IPS DF 4.7 (cell line): ENCODE results near the gene PGM2L1.

Experiments used
- DNase-seq: peaks from one replicate; pipeline ENCODE4 v3.0.0-alpha.2; 2013; ENCODE audit warnings: low spot score; ENCODE audit errors: extremely low read depth

PGM2L1 gene

DNA sequence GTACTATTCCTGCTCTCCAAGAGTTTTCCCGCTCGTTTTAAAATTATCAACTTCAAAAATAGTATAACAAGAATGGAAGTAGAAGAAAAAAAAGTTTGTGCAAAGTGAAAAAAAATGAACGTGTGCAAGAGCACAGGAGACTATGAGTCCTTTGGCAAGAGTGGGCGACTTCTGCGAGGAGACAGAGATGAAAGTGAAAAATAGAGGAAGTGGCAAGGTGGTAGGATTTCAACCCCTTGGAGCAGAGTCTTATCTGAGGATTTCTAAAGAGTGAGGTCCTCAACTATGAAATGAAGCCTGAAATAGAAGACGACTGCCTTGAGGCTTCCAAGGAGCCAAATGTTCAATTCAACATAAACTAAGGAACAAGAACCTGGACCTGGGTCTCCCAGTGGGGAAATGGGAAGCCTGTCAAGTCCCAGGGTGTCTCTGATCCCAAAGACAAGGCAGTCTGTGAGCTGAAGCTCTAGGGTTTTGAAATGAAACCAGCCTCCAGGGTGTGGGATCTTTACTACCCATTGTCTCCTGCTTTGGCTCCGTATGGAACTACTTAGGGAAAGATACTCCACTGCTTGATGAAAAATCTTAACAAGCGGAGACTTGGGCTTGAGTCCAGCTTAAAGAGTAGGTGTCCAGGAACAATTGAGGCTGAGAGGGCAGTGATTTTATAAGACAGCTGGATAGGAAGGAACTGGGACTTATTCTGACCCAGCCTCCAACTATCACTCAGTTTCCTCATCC lies 91.6 kb downstream of the PGM2L1 start:
- DNase-seq = no peak

DNA sequence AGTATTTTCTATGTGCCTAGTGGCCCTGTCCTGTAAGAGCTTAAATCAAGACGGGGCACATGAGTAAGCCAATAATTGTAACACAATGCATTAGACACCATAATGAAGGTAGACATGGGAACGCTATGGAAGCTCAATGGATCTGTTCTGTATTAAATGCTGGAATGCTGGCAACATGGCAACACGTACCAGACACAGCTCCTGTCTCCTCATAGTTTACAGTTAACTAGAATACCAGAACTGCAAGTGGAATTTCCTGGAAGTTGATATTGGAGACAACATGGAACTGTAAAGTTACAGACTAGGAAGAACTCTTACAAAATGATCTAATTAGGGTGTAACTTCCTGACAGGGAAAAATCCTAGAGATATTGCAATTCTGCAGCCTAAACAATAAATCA lies 99.2 kb downstream of the PGM2L1 start:
- no peak for DNase-seq

DNA sequence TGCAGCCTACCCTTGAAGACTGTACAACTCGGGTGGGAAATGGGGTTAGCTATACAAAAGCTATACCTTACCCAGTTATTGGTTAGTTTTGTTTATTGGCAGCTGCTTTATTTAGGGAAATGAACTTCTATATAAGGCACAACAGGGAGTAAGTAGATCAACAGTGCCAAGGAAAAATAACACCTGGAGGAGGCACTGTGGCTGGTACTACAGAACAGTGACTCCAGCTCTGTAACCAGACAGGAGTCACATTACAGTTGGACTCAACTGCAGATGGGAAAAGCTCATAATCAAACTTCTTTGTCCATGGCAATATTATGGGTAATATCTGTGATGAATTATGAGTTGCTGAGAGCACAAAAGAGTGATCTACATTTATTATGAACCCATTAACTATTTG lies 100.7 kb downstream of the PGM2L1 start:
- no peak for DNase-seq

DNA sequence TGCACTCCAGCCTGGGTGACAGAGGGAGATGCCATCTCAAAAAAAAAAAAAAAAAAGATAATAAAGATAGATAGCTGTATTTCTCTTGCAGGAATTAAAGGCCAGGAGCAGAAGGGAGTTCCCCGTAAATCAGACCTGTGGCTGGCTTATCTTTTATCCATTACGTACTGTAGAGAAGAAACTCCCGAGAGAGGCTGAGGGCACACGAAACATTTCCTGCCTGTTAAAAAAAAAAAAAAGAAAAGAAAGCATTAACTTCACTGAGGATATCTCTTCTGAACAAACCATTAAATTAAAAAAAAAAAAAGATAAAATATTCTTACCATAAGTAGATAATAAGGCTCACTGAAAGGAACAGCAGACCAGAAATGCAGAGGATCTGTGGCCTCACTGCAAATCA lies 109.3 kb downstream of the PGM2L1 start:
- no peak for DNase-seq

DNA sequence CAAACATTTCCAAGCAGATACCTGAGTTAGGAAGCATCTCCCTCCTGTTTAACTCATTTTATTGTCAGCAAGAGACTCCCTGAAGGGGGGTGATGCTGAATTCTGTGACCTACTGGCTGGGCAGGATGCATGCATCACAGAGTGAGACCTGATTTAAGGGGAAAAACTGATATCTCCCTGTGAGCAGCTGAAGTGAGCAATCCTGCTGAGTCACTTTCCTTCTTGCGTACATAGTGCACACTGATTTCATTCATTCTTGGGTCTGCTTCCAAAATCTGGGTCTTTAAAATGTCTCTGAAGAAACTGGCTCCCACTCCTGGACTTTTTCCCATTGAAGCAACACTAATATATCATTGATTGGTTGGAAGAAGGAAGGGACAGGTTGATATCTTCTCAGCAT lies 110.1 kb downstream of the PGM2L1 start:
- no peak for DNase-seq

DNA sequence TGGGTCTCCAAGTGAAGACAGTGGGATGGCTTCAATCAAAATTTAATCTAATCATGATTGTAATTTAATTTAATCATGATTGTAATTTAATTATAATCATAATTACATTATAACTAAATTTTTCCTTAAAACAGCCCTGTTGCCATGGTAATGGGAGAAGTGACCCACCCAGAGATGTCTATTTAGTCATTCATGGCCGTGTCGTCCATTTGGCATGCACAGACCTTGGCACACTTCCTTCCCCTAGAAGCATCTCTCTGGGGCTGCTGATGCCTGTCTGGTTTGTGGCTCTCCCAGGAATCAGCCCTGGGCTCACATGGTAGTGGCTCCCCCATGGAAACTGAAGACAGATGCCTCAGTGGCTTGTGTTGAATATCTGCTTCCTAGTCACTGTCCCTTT lies 113.8 kb downstream of the PGM2L1 start:
- no peak for DNase-seq

DNA sequence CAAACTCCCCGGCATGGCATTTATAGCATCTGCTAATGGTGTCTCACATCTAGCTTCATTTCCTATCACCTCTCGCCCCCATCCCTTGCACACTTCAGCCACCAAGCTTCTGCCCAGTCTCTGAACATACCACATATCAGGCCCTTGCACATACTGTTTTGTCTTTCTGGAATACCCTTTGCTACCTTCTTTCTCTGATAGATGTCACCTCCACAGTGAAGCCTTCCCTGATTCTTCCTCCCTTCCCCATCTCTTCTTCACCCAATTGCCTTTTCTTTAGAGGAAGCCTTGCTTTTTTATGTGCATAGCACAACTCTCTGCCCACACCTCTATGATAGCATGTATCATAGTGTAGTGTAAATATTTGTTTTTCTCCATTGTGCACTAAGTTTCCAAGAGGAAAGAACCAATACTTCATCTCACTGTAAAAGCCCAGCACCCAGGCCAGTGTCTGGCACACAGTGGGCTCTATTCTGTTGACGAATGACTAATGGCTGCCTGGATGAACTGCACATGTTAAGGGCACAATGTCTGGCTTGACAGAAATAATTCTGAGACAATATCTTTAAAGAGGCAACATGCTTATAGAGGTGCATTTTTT lies 114.6 kb downstream of the PGM2L1 start:
- no peak for DNase-seq

DNA sequence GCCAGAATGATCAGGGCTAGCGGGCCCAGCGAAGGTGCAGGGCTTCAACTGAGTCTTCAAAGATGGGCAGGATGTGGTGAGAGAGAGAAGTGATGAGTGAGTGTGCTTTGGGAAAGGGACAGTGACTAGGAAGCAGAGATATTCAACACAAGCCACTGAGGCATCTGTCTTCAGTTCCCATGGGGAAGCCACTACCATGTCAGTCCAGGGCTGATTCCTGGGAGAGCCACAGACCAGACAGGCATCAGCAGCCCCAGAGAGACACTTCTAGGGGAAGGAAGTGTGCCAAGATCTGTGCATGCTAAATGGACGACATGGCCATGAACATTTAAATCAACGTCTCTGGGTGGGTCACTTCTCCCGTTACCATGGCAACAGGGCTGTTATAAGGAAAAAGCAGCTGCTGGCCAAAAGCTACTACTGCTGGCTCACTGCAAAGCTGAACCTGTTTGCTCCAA lies 115.3 kb downstream of the PGM2L1 start:
- no peak for DNase-seq

DNA sequence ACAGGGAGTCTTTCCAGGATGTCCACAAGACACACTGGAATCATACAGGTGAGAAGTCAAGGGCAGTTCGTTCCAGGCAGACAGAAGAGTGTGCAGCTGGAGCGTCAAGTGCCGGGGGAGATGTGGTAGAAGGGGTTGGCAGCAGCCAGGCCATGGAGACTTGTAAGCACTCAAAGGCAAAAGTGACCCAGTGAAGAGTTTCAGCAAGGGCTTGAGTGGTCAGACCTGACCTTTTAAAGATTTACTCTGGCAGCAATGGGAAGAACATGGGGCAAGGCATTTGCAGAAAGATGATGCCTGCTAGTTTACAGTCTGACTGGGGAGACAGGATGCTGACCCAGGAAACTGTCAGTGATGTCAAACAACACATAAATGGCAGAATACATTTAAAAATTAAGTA lies 115.8 kb downstream of the PGM2L1 start:
- DNase-seq = no peak

DNA sequence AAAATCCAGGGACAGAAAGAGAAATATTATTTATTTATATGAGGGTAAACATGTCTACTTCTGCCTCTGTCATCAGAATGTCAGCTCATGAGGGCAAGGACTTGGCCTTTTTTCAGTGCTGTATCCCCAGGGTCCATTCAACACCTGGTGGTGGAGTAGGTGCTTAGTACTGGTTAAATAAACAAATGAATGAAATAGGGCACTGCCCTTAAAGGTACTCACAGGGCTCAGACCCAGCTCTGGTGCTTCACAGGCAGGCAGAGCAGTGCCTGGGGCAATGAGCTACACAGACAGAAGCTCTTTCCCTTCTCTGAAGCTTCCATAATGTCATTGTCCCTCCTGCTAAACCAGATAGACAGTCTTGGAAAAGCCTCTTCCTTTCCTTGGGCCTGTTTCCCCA lies 117.7 kb downstream of the PGM2L1 start:
- no peak for DNase-seq
